ENCODE results near the gene TMC1.
"Not testable (repeated sequence)": the region's sequence is repeated elsewhere in the genome, so short reads cannot be mapped to it uniquely, and the experiment has no call there.

TMC1 gene

DNA sequence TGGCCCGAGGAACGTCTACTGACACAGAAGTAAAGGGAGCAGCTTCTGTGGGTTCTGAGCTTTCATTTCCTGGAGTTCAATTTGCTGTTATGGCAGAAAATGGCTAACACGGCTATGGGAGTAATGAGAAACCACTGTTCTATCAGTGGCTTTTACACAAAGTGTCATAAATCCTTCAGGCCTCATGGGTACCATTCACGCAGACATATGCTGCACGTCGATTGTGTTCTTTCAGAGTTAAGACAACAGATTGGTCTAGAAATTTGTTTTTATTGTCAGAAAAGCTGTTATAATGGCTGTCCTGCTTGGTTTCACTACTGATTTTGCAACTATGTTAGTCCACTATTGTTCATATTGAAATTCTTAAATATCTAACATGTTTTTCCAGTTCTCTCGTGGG, 296.0 kb downstream of the TMC1 start:
- DNase-seq (ENCODE audit: low read depth in 2 of 2): no peak

DNA sequence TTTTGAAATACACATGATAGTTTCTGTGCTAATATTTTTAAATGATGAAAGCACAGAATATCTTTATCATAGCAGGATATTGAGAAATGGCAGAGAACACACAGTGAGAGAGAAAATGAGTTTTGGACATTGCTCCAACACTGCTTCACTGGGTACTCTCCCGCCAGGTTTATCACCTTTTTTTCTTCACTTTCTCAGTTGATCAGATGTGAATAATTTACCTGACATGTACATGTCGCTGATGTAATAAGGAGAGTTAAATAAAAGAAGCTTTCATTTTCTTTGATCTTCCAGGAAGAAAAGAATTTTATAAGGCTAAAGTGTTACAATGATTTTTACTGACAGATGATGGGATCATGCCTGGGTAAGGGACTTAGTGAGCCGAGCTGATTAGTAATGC, 297.0 kb downstream of the TMC1 start:
- DNase-seq (ENCODE audit: low read depth in 2 of 2): no peak

DNA sequence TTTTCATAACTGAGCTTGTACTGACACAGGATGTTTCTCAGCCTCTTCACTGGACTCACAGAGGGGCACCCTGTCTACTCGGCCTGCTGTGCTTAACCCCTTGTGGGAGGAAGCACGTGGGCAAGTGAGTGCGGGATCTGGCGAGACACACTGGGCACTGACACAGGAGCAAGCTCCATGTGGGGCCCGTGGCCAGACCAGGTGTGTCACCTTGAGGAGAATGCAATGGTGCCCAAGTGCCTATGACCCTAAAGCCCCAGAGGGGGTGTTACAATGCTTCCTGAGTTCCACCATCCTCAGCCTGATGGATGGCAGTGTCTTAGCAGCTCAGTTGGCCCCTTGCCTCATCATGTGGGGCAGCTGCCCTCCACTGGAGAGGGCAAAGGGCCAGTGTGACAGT, 302.6 kb downstream of the TMC1 start:
- no peak for DNase-seq (ENCODE audit: low read depth in 2 of 2)

DNA sequence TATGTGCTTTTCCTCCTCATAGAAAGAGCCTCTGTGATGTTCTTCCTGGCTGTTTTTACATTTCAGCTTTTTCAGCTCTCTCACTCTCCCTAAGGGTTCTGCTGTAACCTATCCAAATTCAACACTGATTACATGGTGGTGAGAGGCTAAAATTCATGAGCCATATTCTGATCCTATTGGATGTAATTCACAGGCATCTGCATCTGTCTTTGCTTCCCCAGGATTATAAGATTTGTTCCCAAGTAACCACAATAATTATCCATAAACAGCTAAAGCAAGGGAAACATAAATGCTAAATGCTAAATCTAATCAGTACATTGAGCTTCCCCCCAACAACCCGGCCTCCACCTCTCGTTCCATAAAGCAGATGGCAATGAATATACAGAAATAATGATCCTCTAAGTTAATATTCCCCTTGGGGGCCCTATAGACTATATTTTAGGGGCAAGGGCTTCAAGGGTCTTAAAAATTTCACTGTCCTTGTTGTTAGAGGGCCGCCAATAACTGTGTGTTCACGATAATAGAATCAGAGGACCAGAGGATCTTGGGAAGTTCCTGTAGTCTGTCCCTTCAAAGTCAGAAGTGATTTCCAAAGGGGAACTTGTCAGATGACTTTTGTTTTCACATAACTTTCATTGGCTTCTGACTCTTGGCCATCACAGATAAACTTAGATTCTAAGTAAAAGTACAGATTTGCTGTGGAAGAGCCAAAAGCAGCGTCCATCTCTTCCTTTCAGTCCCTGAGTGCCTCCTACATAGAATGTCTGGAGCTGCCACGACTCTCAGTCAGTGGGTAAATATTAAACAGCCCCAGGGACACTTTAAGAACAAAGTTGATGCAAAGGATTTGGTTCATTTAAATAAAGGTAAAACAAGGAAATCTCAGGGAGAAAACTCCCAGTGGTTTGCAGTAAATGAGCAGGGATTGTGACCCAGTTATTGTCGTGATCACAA, 305.9 kb downstream of the TMC1 start:
- DNase-seq (ENCODE audit: low read depth in 2 of 2): no peak

DNA sequence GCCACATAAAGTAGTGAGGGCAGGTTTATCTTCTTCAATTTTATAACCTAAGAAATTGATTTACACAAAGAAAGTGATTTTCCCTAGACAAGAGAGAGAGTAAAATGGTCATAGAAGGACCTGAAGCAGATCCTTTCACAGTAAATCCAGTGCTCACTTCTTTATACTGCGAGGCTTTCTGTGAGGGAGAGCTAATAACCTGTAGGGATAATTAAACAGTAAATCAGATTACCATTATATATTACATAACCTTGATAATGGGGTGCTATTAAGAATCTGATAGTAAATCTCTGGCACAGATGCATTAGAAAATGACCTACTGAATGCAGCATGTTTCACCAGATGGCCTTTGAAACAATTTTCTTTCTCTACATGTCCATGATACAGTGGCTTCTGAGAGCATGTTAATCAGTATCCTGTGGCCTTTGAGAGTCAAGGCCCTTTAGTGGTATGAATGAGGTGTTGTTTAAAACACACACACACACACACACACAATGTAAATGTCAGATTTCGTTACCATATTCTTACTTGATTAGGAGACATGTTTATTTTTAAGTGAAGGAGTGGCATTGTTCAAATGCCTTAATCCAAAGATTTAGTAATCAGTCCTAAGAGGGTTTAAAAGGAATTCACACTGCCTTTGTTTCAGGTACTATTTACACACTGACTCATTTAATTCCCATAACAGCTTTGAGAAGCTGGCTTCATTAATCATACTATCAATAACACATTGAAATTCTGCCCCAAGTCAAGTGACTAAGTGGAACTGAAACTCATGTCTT, 306.7 kb downstream of the TMC1 start:
- no peak for DNase-seq (ENCODE audit: low read depth in 2 of 2)

DNA sequence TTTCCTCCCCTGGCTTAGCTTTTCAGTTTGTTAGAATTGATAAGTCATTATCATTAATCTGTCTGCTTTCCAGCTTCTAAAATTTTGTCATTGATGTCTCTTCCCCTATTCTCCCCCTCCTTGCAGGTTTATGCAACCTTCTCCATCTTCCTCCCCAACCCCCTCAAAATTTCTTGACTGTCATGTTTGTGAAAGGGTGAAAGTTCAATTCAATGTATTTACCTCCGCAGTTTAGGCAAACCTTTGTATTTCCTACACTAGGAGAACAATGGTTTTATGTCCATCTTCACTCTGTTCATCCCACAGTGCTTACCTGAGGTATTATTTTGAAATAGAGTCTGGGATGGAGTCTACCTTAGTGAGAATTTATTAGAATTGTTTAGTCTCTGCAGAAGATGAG, 313.6 kb downstream of the TMC1 start:
- no peak for DNase-seq (ENCODE audit: low read depth in 2 of 2)

DNA sequence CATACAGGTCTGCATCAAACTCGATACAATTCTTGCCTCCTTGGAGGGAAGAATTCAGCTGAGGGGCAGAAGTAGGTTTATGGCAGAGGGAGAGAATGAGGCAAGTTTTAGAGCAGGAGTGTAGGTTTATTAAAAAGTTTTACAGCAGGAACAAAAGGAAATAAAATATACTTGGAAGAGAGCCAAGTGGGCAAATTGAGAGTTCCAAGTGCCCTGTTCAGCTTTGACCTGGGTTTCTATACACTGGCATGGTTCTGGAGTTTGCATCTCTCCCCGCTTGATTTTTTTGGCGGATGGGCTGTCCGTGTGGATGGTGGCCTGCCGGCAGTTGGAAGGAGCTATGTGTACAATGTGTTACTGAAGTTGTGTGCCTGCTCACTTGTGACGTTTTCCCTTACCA, 315.4 kb downstream of the TMC1 start:
- DNase-seq (ENCODE audit: low read depth in 2 of 2): no peak

DNA sequence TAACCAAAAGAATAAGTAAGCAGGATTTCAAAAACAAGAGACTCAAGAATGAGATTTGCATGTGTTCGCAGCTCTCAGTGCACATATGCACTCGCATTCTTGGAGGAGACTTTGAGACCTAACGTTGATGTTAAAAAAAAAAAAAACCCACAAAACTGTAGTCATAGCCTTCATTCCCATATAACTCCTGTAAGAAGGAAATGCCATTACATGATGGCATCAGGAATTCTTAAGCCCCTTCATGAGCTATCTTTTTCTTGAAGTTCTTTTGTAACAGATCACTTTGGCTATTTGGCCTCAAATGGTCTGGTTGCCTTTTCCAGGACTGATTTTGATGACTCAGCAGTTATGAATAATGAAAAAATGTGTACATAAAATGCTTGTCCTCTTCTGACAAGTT, 317.7 kb downstream of the TMC1 start:
- no peak for DNase-seq (ENCODE audit: low read depth in 2 of 2)

DNA sequence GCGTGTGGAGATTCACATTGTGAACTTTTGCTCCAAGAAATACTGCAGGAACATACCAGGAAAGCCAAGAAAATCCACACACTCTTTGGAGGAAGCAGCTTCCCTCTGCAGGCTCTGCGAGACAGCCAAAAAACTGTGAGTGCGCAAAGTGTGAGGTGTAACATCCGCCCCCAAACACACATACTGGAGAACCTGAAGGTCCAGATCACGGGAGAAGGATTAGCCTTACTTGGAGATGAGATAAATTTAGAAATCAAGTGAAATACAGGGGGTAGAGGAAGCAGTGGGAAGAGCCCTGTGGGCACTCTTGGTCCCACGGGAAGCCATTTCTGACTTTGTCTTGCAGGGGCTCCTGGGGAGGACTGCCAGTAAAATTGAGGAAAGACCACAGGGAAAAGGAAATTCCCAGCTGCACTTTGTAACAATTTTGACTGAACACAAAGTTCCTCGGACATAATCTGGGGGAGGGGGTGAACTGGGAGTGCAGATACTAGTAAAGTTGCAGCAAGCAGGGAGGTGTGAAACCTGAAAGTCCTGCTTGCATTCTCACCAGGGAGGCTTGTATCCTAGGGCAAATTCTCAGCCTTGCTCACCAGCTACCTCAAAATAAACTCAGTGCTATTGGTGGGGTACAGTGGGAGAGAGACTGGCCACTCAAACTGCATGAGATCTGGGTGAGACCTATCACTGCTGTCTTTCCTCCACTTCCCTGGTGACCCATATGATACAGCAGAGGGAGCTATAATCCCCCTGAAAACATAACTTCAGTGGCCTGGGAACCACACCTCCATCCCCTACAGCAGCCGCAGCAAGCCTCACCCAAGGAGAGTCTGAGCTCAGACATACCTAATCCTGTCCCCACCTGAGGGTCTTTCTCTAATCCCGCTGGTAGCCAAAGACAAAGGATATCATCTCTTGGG, 322.4 kb downstream of the TMC1 start:
- DNase-seq (ENCODE audit: low read depth in 2 of 2): no peak

DNA sequence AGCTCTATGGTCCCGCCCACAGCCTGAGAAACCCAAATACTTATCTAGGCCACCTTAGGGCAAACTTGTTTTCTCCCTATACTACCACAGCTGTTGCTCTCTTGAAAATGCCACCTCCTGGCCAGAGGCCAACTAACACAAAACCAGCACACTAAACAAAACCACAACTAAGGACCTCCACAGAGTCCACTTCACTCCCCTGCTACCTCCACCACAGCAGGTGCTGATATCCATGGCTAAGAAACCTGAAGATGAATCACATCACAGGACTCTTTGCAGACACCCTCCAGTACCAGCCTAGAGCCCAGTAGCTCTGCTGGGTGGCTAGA, 323.0 kb downstream of the TMC1 start:
- no peak for DNase-seq (ENCODE audit: low read depth in 2 of 2)

DNA sequence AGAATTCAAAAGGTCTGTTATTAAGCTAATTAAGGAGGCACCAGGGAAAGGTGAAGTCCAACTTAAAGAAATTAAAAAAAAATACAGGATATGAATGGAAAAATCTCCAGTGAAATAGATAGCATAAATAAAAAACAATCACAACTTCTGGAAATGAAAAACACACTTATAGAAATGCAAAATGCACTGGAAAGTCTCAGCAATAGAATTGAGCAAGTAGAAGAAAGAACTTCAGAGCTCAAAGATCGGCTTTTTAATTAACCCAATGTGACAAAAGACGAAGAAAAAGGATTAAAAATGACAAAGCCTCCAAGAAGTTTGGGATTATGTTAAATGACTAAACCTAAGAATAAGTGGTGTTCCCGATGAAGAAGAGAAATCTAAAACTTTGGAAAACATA, 323.6 kb downstream of the TMC1 start:
- not testable (repeated sequence) for DNase-seq (ENCODE audit: low read depth in 2 of 2)

DNA sequence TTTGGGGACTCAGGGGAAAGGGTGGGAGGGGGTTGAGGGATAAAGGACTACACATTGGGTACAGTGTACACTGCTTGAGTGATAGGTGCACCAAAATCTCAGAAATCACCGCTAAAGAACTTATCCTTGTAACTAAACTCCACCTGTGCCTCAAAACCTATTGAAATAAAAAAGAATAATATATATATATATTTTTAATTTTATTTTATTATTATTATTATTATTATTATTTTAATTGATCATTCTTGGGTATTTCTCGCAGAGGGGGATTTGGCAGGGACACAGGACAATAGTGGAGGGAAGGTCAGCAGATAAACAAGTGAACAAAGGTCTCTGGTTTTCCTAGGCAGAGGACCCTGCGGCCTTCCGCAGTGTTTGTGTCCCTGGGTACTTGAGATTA, 328.8 kb downstream of the TMC1 start:
- not testable (repeated sequence) for DNase-seq (ENCODE audit: low read depth in 2 of 2)

DNA sequence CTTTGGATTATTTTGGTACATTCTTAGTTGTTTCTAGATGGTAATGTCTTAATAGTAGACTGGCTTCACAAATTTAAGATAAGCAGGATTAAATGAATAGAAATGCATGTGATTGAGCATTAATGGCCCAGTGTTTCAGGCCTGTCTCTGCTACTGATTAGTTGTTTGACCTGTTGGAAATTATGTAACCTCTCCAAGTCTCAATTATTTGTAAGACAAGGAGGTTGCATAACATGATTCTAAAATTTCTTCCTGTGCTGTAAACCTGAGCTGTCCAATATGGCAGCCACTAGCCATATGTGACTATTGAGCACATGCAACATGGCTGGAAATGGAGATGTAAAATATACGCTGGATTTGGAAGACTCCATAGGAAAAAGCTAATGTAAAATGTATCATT, 333.9 kb downstream of the TMC1 start:
- no peak for DNase-seq (ENCODE audit: low read depth in 2 of 2)

DNA sequence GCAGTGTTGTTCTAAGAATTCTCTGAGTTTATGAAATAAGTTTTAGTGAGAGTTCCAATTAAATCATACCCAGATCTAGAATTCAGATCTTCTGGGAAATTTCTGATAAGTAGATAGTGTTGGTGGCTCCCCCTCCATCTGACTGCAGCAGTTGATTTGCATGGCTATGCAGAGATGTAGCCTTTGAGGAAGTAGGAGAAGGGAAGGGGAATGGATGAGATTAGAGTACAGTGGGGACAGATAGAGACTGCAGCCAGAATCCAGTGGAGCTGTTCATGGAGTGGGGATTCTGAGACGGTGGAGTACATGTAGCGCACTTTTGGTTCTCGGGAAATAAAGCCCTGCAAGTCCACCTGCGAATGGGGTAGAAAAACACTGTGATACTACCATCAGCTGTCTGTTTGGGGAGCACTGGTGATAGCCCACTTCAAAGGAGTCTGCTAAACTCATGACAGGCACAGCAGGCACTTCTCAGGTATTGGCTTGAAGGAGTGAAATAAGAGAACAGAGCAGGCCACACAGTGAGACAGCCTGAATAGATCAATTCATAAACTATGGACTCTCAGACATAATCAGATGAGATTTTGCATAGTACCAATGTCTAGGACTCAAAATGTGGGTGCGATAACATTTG, 334.6 kb downstream of the TMC1 start:
- no peak for DNase-seq (ENCODE audit: low read depth in 2 of 2)

DNA sequence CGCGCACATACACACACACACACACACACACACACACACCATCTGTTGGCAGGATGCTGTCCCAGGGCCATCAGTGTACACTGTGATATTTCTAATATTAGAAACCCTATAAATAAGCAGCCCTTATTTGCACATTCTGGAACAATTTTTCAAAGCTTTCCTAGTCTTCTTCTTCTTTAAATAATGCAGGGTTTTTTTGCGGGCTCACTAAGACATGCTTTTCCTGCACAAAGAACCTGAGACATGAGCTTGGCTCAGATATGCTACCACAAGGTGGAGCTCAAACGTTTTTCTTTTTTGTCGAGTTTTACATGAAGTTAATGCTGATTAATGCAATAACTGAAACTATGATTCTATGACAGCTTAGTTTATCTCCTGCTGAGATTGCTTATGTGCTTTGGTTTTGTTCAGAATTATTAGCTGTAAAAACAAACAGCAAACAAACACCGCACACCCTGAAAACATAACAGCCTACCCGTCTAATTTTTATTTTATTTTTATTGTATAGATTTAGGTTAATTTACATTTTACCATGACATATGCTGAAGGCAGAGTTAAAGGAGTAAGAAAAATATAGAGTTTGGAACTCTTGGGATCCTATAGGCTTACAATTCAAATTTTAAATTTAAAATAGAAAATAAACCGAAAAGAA, 335.7 kb downstream of the TMC1 start:
- DNase-seq (ENCODE audit: low read depth in 2 of 2): no peak

DNA sequence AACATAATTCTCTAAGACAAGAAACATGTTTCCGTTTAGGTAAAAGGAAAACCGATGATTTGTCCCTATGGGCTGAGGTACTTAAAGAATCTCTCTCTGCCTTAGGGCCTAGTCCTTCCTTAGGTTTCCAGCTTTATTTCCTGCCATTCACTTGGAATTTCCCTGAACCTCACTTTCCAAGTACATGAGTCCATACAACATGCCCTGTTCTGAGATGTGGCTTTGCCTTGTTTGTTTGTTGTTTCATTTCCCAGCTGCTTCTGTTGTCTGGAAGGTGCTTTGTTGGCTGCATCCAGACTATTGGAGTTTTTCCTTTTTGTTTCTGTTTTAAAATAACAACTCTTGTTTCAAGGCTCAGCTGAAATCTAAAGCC, 336.2 kb downstream of the TMC1 start:
- DNase-seq (ENCODE audit: low read depth in 2 of 2): no peak

DNA sequence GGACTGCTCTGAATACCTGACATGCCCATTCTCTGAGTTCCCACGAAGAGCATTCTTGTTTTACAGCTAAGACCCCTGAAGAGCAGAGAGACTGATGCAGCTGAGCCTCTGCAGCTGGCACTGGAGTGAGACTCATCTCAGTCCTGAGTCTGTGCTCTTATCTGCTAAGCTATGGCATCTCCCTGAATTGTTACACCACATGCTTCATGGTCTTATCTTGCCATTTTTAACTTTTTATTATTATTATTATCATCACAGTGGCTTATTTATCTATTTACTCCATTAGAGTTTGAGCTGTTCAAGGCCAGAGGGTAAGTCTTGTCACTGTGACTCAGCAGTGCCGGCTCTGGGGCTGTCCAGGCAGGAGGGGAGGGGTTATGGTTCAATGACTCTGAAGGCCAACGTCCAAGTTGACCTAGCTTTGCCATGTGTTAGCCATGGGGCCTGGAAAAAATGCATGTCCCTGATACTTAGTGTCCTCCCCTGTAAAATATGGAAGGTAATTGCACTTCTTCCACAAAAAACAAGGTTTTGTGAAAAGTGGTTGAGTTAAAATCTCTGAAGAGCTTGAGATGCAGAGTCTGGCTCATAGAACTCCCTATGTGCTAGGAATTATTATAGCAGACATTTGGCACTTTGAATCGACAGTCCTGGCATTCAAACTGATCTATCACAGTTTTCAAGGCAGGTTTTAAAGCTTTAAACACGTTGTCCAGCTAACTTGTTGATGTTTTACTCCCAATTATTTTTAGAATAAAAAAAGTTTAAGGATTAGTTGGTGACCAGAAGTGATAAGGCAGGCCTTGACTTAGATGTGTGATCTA, 336.9 kb downstream of the TMC1 start:
- no peak for DNase-seq (ENCODE audit: low read depth in 2 of 2)

DNA sequence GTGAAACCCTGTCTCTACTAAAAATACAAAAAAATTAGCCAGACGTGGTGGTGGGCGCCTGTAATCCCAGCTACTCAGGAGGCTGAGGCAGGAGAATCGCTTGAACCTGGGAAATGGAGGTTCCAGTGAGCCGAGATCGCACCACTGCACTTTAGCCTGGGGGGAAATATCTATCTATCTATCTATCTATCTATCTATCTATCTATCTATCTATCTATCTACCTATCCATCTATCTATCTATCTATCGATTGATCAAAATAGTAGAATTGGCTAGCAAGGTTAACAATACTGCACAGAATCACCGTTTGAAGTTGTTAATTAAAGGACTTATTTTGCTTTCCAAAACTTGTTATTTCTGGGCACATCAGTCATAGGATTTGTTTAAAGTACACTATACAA, 341.4 kb downstream of the TMC1 start:
- DNase-seq (ENCODE audit: low read depth in 2 of 2): not testable (repeated sequence)

DNA sequence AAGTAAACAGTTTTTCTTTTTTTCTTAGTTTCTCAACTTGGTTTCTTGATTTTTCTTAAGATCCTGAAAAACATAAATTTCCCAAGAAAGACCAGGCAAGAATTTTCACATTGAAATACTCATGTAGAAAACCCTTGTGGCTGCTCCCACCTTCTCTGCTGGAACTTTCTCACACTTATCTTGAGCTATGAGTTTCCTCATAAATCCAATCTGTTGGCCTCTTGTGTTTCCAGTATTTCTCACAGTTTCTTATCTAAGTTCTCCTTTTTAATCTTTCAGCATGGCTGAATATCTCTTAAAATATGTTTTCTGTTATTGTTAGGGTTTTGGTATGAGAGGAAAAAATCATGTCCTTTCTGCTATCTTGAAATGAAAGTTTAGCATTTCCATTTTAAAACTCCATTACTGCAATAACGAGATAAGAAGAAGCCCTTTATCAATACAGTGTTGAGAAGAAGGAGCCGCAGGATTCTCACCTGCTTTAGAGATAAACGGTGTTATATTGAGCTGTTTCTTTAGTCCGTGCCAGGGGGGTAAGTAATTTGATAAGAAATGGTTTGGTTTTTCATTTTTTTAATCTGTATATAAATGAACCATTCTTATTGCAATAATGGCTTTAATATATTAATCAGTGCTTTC, 342.2 kb downstream of the TMC1 start:
- DNase-seq (ENCODE audit: low read depth in 2 of 2): no peak

DNA sequence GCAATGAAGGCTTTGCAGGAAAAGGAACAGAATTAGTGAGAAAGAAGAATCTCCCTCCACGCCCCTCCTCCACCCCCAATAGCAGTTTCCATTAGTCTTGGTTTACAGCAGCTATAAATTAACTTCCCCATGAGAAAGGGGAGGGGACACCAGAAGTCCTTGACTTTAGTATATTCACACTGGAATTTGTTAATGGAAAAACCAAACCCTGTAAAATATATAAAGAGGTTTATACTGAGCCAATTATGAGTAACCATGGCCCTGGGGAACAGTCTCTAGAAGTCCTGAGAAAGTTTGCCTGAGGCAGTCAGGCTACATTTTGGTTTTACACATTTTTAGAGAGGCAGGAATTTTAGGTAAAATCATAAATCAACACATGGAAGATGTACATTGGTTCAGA, 342.9 kb downstream of the TMC1 start:
- DNase-seq (ENCODE audit: low read depth in 2 of 2): no peak

All from stimulated activated CD4-positive, alpha-beta T cell treated with anti-CD3 and anti-CD28 coated beads, Interleukin-1b, Interleukin-23, amount 100 ng/mL, for 4 hours (primary cell).